HUES64 (cell line): Measurements from ENCODE around the gene AASS.

Experiments
- H3K27ac ChIP-seq: 2 replicates; pipeline ENCODE4 v1.7.0; 2013; ENCODE audit warnings: low read depth, low read length, inconsistent platforms
- H3K27me3 ChIP-seq: 2 replicates; pipeline ENCODE4 v1.6.1; 2013; ENCODE audit warnings: mild to moderate bottlenecking, low read length; ENCODE audit not compliant: insufficient read depth
- H3K36me3 ChIP-seq: 2 replicates; pipeline ENCODE4 v1.6.1; 2013; ENCODE audit warnings: mild to moderate bottlenecking, low read length; ENCODE audit not compliant: insufficient read depth
- H3K4me1 ChIP-seq: 2 replicates; pipeline ENCODE4 v1.6.1; 2013; ENCODE audit warnings: mild to moderate bottlenecking, low read length, moderate library complexity; ENCODE audit not compliant: insufficient read depth
- H3K4me3 ChIP-seq: 2 replicates; pipeline ENCODE4 v1.5.1; 2013; ENCODE audit warnings: mild to moderate bottlenecking, low read length, moderate library complexity
- H3K9ac ChIP-seq: 2 replicates; pipeline ENCODE4 v1.6.1; 2013; ENCODE audit warnings: mild to moderate bottlenecking, low read depth, low read length
- H3K9me3 ChIP-seq: 2 replicates; pipeline ENCODE4 v1.6.1; 2013; ENCODE audit warnings: low read depth, low read length; ENCODE audit not compliant: insufficient read depth
- WGBS: fragments of 150-250, 120-280 bp; methylation state at CpG from one replicate; pipeline ENCODE4 v1.1.7; 2013; ENCODE audit warnings: missing lambda C conversion rate; 5-methylcytosine and 5-hydroxymethylcytosine counted together

The AASS gene

DNA sequence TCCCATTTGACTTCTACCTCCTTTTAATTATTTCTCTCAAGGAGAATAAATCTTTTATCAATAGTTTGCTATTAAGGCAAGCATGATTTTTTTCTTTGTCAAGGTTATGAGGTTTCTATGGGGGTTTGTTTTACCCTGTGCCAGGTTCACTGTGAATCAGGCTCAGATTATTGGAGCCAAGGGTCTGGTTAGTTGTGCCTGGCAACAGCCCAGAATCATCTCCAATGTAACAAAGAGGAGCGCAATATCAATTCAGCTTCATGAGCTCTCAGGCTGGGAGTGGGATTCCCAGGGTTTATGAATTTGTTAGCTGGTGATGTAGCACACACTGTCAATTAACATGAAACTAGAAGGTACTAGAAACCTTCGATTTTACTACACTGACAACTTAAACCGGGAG lies 73.2 kb downstream of the AASS start:
- Histone ChIP-seq H3K4me1 (no peaks in the 10 kb centered on the region), H3K27ac (no peak overlapping the region), H3K36me3 (peaks cover 23% of the 10 kb centered on the region), H3K27me3 (no peaks in the 10 kb centered on the region), H3K9me3 (no peaks in the 10 kb centered on the region), H3K4me3 (no peak overlapping the region), H3K9ac (no peak overlapping the region)
- 86% methylated on average over 2 of the region's 3 CpGs for WGBS

DNA sequence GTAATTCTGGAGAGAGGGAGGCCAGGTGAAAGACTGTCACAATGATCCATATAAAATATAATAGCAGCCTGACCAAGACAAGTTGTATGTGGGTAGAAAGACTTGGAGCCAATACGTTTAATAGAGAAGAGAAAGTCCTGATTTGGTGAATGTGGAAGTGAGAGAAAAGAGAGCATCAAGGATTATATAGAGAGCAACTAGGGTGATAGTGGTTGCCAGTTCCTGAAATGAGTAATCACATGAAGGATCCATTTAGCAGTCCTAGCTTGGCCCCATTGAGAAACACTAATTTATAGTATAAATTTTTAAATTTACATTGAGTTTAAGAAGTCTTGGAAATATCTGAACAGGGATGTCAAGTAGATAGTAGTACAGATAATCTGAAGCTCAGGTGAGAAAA lies 74.0 kb downstream of the AASS start:
- no peaks in the 10 kb centered on the region for H3K4me1 ChIP-seq
- H3K9me3 ChIP-seq: no peaks in the 10 kb centered on the region
- no peak overlapping the region for H3K27ac ChIP-seq
- WGBS: 88% methylated on average over 1 of the region's 1 CpG
- no peak overlapping the region for H3K9ac ChIP-seq
- H3K27me3 ChIP-seq: no peaks in the 10 kb centered on the region
- no peak overlapping the region for H3K4me3 ChIP-seq
- peaks cover 15% of the 10 kb centered on the region for H3K36me3 ChIP-seq

DNA sequence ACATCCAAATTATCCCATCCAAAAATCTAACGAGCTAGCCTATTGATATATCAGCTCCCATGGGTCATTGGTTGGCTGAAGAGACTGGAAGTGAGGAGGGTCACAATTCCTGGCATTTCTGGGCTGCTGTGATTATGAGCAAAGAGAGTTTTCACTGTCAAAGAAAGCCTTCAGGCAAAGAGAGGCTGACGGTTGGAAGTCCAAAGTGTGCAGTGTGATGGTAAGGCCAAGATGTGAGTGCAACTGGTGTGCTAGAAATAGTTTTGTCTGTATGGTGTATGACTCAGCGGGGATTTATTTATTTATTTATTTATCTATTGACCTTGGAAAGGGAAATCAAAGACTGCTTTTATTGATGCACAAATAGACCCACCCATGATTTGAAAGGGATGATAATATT lies 75.0 kb downstream of the AASS start:
- no peaks in the 10 kb centered on the region for H3K4me1 ChIP-seq

DNA sequence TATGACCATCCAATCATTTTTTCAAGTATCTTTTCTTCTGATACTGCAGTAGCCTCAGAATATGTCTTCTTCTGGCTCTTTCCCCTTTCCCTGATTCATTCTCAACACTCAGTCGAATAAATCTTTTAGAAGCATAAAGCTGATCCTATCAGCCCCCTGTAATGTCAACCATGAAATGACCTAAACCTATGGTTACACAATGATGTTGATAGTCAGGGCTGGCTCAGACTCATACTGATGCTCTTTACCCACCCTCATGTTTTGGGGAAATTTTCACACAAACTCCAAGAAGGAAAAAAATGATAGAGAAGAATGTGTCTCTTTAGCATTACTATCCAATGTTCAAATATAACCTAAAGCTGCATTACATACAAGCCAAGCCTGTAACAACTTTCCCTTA lies 76.0 kb downstream of the AASS start:
- H3K9me3 ChIP-seq: no peaks in the 10 kb centered on the region
- H3K9ac ChIP-seq: no peak overlapping the region
- H3K4me3 ChIP-seq: no peak overlapping the region
- WGBS: 96% methylated on average over 1 of the region's 1 CpG
- peaks cover 7% of the 10 kb centered on the region for H3K36me3 ChIP-seq
- H3K27me3 ChIP-seq: no peaks in the 10 kb centered on the region
- no peak overlapping the region for H3K27ac ChIP-seq
- no peaks in the 10 kb centered on the region for H3K4me1 ChIP-seq

More for the DNA sequence above, 75.0 kb downstream of the AASS start:
- no peaks in the 10 kb centered on the region for H3K27me3 ChIP-seq
- no peak overlapping the region for H3K27ac ChIP-seq
- no peak overlapping the region for H3K9ac ChIP-seq
- peaks cover 7% of the 10 kb centered on the region; the same call in 1 of the 2 replicates for H3K36me3 ChIP-seq
- H3K9me3 ChIP-seq: no peaks in the 10 kb centered on the region
- WGBS: 95% methylated on average over 2 of the region's 3 CpGs
- H3K4me3 ChIP-seq: no peak overlapping the region

DNA sequence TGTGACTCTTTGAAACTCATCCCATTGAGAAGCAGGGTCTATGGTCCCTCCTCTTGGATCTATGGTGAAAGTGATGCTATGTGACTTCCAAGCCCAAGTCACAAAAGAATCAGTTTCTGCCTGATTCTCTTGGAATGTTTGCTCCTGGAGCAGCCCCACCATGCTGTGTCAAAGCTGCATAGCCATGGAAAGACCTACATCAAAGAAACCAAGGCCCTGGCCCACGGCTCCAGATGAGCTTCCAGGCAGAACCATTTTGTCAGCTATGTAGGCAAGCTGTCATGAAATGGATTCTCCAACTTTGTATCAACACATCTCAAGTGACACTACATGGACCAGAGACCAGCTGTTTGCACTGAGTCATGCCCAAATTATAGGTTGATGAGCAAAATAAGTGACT lies 77.0 kb downstream of the AASS start:
- H3K4me1 ChIP-seq: no peaks in the 10 kb centered on the region
- H3K36me3 ChIP-seq: peaks cover 15% of the 10 kb centered on the region
- WGBS: 91% methylated on average over 1 of the region's 1 CpG

DNA sequence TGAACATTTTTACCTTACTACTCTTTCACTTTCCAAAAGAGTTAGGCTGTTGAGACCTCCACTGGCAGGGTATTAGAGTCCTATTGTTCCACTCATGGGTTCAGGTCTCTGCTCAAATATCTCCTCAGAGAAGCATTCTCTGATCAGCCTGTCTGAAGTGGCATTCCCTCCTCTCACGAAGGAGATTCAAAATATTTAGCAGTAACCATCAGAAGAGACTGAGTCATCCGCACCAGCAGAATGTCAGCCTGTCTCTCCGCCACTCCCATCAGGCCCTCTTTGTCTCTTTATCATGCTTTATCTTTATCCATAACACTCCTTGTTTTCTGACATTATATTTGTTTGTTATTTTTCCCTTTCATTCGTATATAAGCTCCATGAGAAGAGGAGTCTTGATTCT lies 79.1 kb downstream of the AASS start:
- no peaks in the 10 kb centered on the region for H3K9me3 ChIP-seq
- peaks cover under 1% of the 10 kb centered on the region; the same call in 1 of the 2 replicates for H3K4me1 ChIP-seq
- WGBS: 84% methylated on average over 3 of the region's 4 CpGs
- H3K36me3 ChIP-seq: peaks cover 36% of the 10 kb centered on the region
- no peak overlapping the region for H3K27ac ChIP-seq
- H3K9ac ChIP-seq: no peak overlapping the region
- no peak overlapping the region for H3K4me3 ChIP-seq
- H3K27me3 ChIP-seq: no peaks in the 10 kb centered on the region

More for the DNA sequence above, 77.0 kb downstream of the AASS start:
- H3K4me3 ChIP-seq: no peak overlapping the region
- H3K27ac ChIP-seq: no peak overlapping the region
- no peaks in the 10 kb centered on the region for H3K9me3 ChIP-seq
- H3K9ac ChIP-seq: no peak overlapping the region
- no peaks in the 10 kb centered on the region for H3K27me3 ChIP-seq

DNA sequence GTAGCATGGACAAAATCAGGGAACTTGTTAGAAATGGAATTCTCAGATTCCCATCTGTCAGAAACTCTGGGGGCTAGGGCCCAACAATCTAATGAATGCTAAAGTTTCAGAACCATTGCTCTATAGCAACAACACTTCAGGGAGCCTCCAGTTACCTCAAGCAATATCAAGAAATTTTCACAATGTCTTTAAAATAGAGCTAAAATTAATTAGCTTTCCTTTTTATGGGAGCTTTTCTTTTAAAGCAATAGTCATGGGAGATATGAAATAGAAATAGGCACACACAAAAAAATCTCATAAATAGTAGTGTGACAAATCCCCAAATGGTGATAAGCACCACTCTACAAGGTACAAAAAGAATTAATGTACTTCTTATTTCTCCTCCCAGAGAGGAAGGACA lies 80.9 kb downstream of the AASS start:
- Histone ChIP-seq H3K4me3 (no peak overlapping the region), H3K9ac (no peak overlapping the region), H3K4me1 (peaks cover 13% of the 10 kb centered on the region), H3K27me3 (no peaks in the 10 kb centered on the region), H3K36me3 (peaks cover 54% of the 10 kb centered on the region), H3K27ac (no peak overlapping the region), H3K9me3 (no peaks in the 10 kb centered on the region)

DNA sequence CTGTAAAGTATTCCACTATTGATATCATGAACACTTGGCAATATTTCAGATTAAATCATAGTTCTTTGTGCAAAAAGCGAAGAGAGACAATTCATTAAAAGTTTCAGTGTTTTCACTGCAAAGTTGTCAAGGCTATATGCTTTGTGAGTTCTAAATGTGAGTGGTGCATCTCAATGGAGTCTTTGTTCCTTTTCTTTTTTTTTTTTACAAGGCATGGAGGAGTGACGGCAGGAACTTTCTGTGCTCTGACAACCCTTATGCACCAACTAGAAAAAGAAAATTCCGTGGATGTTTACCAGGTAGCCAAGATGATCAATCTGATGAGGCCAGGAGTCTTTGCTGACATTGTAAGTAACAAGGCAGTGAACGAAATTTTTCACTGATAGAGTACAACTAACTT lies 84.5 kb downstream of the AASS start:
- Histone ChIP-seq H3K9me3 (no peaks in the 10 kb centered on the region), H3K4me1 (peaks cover 20% of the 10 kb centered on the region), H3K4me3 (no peak overlapping the region), H3K27me3 (no peaks in the 10 kb centered on the region), H3K27ac (no peak overlapping the region), H3K36me3 (peaks cover 83% of the 10 kb centered on the region), H3K9ac (no peak overlapping the region)
- 79% methylated on average over 3 of the region's 4 CpGs for WGBS

DNA sequence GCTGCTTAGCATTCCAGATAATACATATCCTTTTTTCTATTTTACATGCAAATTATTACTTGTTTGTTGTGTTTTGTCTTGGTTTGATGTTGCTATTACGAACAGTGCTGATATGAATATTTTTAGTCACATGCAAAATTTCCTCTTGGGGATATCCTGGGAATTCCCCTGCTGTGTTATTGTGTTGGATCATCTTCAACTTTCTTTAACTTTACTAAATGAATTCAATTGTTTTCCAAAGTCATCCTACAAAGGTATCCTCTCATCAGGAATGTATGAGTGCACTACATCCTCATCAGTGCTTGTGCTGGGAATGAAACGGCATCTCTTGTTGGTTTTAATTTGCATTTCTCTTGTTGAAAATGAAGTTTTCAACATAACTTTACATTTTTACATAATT lies 87.1 kb downstream of the AASS start:
- WGBS: 100% methylated on average over 1 of the region's 2 CpGs
- H3K36me3 ChIP-seq: peaks cover 92% of the 10 kb centered on the region

DNA sequence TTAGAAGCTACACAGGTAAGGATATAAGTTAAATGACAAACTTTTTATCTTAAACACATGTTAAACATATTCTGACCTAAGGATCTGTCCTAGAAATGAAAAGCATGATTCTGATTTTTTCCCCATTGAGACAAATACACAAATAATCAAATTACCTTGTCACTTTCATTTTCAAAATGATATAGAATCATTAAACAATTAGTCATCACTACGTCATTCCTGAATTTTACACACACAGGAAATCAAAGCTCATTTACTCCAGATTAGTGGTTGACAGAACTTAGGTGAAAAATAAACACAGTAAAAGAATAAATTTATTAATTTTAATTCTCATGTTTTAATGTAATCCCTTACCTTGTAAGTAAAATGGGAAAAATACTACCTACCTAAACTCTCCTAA lies 89.0 kb downstream of the AASS start:
- WGBS: 92% methylated on average over 1 of the region's 1 CpG

More for the DNA sequence above, 87.1 kb downstream of the AASS start:
- no peaks in the 10 kb centered on the region for H3K9me3 ChIP-seq
- no peak overlapping the region for H3K27ac ChIP-seq
- no peaks in the 10 kb centered on the region for H3K27me3 ChIP-seq
- H3K4me3 ChIP-seq: no peak overlapping the region
- H3K4me1 ChIP-seq: peaks cover 20% of the 10 kb centered on the region
- H3K9ac ChIP-seq: no peak overlapping the region

DNA sequence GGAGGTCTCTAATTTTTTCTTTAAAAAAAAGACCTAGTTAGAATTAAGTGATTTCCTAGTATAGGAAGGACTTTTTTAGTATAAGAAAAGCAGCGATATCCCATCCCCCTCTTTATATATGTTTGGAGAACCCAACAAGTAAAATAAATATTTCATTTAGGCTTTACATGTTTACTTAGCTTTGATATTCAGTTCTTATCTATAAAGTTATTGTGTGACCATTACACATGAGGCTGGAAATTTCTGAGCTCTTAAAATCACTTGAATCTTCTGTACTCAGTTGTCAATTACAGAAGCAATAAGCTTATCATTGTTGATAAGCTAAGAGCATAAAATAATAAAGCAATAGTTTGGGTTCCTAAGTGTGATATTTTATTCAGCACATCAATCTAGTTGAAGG lies 89.7 kb downstream of the AASS start:
- H3K9ac ChIP-seq: no peak overlapping the region
- no peak overlapping the region for H3K27ac ChIP-seq
- H3K27me3 ChIP-seq: no peaks in the 10 kb centered on the region
- WGBS: no CpG with 5 or more reads among the region's 1 CpG
- no peak overlapping the region for H3K4me3 ChIP-seq
- H3K9me3 ChIP-seq: no peaks in the 10 kb centered on the region
- H3K36me3 ChIP-seq: peaks cover 88% of the 10 kb centered on the region
- H3K4me1 ChIP-seq: peaks cover 14% of the 10 kb centered on the region

More for the DNA sequence above, 89.0 kb downstream of the AASS start:
- Histone ChIP-seq H3K36me3 (peaks cover 89% of the 10 kb centered on the region), H3K4me3 (no peak overlapping the region), H3K9me3 (no peaks in the 10 kb centered on the region), H3K27ac (no peak overlapping the region), H3K9ac (no peak overlapping the region), H3K4me1 (peaks cover 20% of the 10 kb centered on the region), H3K27me3 (no peaks in the 10 kb centered on the region)

DNA sequence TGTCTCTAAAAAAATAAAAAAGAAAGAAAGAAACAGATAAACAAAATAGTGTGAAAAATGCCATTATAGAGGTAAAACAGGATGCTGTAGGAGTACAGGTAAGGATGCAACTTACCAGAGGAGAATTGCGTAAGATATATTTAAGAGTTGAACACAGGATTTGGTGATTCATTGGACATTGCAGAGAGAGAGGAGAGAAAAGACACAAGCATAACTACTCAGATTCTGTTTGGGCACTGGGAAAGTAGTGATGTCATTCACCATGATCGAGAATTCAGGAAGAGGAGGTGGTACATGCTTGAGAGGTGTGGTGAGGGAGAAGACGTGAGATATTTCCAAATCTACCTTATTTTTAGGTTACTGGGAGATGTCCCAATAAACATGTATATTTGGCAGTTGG lies 97.6 kb downstream of the AASS start:
- H3K27ac ChIP-seq: no peak overlapping the region
- no peak overlapping the region for H3K4me3 ChIP-seq
- no peaks in the 10 kb centered on the region for H3K4me1 ChIP-seq
- H3K9me3 ChIP-seq: no peaks in the 10 kb centered on the region
- peaks cover 95% of the 10 kb centered on the region for H3K36me3 ChIP-seq
- no peak overlapping the region for H3K9ac ChIP-seq
- WGBS: 94% methylated on average over 3 of the region's 3 CpGs
- no peaks in the 10 kb centered on the region for H3K27me3 ChIP-seq
